Measurements from ENCODE around the gene LIPC. TPM values are rescaled to one million over a fixed set of nuclear protein-coding genes. Genes with fewer than 3 reads are reported as not detected.
A peak's percentile ranks its signal among the peaks of the same experiment; 100 is the strongest.

The LIPC gene
- total RNA-seq, 1 donor from 2014 or later = not detected

- TF ChIP-seq CTCF (IDR thresholded peaks at IDR 0.05; ENCODE audit: unreplicated experiment) = no peak
- H3K4me1 Mint-ChIP-seq (ENCODE audit: unreplicated experiment) = peaks cover 27% of the 10 kb centered on the region
- DNase-seq (ENCODE audit: low spot score) = no peak
- H3K36me3 Mint-ChIP-seq (ENCODE audit: low read depth, unreplicated experiment) = no peaks in the 10 kb centered on the region
- no peak overlapping the region for H3K27ac Mint-ChIP-seq (ENCODE audit: unreplicated experiment)
- H3K4me3 Mint-ChIP-seq (ENCODE audit: unreplicated experiment) = no peak overlapping the region
- H3K9me3 Mint-ChIP-seq (ENCODE audit: unreplicated experiment) = no peaks in the 10 kb centered on the region
- H3K27me3 Mint-ChIP-seq (ENCODE audit: unreplicated experiment) = no peaks in the 10 kb centered on the region
Measured at GRCh38 chr15:58443308-58443707, 11.5 kb downstream of the LIPC start.

GRCh38 chr15:58444056-58444455 lies 12.3 kb downstream of the LIPC start:
- no peak overlapping the region for H3K27ac Mint-ChIP-seq (ENCODE audit: unreplicated experiment)
- no peak overlapping the region for H3K4me3 Mint-ChIP-seq (ENCODE audit: unreplicated experiment)
- no peak for TF ChIP-seq CTCF (IDR thresholded peaks at IDR 0.05; ENCODE audit: unreplicated experiment)
- H3K27me3 Mint-ChIP-seq (ENCODE audit: unreplicated experiment) = no peaks in the 10 kb centered on the region
- DNase-seq (ENCODE audit: low spot score) = no peak
- no peaks in the 10 kb centered on the region for H3K9me3 Mint-ChIP-seq (ENCODE audit: unreplicated experiment)
- peaks cover 26% of the 10 kb centered on the region for H3K4me1 Mint-ChIP-seq (ENCODE audit: unreplicated experiment)
- no peaks in the 10 kb centered on the region for H3K36me3 Mint-ChIP-seq (ENCODE audit: low read depth, unreplicated experiment)

GRCh38 chr15:58444658-58445332 lies 13.0 kb downstream of the LIPC start:
- Mint-ChIP-seq H3K4me3 (ENCODE audit: unreplicated experiment) (no peak overlapping the region), H3K4me1 (ENCODE audit: unreplicated experiment) (peaks cover 25% of the 10 kb centered on the region), H3K27ac (ENCODE audit: unreplicated experiment) (peak overlapping the region; percentile 27), H3K27me3 (ENCODE audit: unreplicated experiment) (no peaks in the 10 kb centered on the region), H3K9me3 (ENCODE audit: unreplicated experiment) (no peaks in the 10 kb centered on the region), H3K36me3 (ENCODE audit: low read depth, unreplicated experiment) (no peaks in the 10 kb centered on the region)
- no peak for DNase-seq (ENCODE audit: low spot score)
- no peak for TF ChIP-seq CTCF (IDR thresholded peaks at IDR 0.05; ENCODE audit: unreplicated experiment)

GRCh38 chr15:58445865-58446264 lies 14.1 kb downstream of the LIPC start:
- no peak for DNase-seq (ENCODE audit: low spot score)
- no peak for TF ChIP-seq CTCF (IDR thresholded peaks at IDR 0.05; ENCODE audit: unreplicated experiment)
- H3K4me1 Mint-ChIP-seq (ENCODE audit: unreplicated experiment) = peaks cover 17% of the 10 kb centered on the region
- no peaks in the 10 kb centered on the region for H3K9me3 Mint-ChIP-seq (ENCODE audit: unreplicated experiment)
- no peak overlapping the region for H3K27ac Mint-ChIP-seq (ENCODE audit: unreplicated experiment)
- no peaks in the 10 kb centered on the region for H3K27me3 Mint-ChIP-seq (ENCODE audit: unreplicated experiment)
- no peak overlapping the region for H3K4me3 Mint-ChIP-seq (ENCODE audit: unreplicated experiment)
- H3K36me3 Mint-ChIP-seq (ENCODE audit: low read depth, unreplicated experiment) = no peaks in the 10 kb centered on the region

GRCh38 chr15:58446521-58446920 lies 14.7 kb downstream of the LIPC start:
- Mint-ChIP-seq H3K27ac (ENCODE audit: unreplicated experiment) (no peak overlapping the region), H3K36me3 (ENCODE audit: low read depth, unreplicated experiment) (no peaks in the 10 kb centered on the region), H3K27me3 (ENCODE audit: unreplicated experiment) (no peaks in the 10 kb centered on the region), H3K4me3 (ENCODE audit: unreplicated experiment) (no peak overlapping the region), H3K4me1 (ENCODE audit: unreplicated experiment) (peaks cover 16% of the 10 kb centered on the region), H3K9me3 (ENCODE audit: unreplicated experiment) (no peaks in the 10 kb centered on the region)
- no peak for TF ChIP-seq CTCF (IDR thresholded peaks at IDR 0.05; ENCODE audit: unreplicated experiment)
- no peak for DNase-seq (ENCODE audit: low spot score)

Data from endothelial cell (in vitro differentiated cells).